Neural cell (in vitro differentiated cells): Measurements from ENCODE around the gene KCNJ6. TPM values are rescaled to one million over a fixed set of nuclear protein-coding genes. Genes with fewer than 3 reads are reported as not detected.

ENCODE experiments used
- H2AFZ ChIP-seq: fragments of 200-600, 300-800 bp; sonication (generic), shearing (Covaris generic); 2 replicates; pipeline ENCODE4 v1.6.0; 2014; ENCODE audit warnings: low read depth, mild to moderate bottlenecking, antibody characterized with exemption, low read length, moderate library complexity
- H3F3A ChIP-seq: fragments of 200-600 bp; shearing (Covaris generic); 2 replicates; pipeline ENCODE4 v1.6.1; 2016; ENCODE audit warnings: mild to moderate bottlenecking, moderate library complexity, mixed read lengths, antibody characterized with exemption, low read length; ENCODE audit not compliant: insufficient read depth, poor library complexity, severe bottlenecking
- H3K27ac ChIP-seq: fragments of 200-600, 300-800 bp; sonication (generic), shearing (Covaris generic); 2 replicates; pipeline ENCODE4 v1.5.1; 2014; ENCODE audit warnings: mild to moderate bottlenecking, low read length, moderate library complexity
- H3K27me3 ChIP-seq: fragments of 300-800, 200-600 bp; sonication (generic), shearing (Covaris generic); 2 replicates; pipeline ENCODE4 v1.6.0; 2014; ENCODE audit warnings: mild to moderate bottlenecking, low read depth, low read length, moderate library complexity; ENCODE audit not compliant: insufficient read depth
- H3K36me3 ChIP-seq: fragments of 300-800, 200-600 bp; sonication (generic), shearing (Covaris generic); 2 replicates; pipeline ENCODE4 v1.5.1; 2014; ENCODE audit warnings: mild to moderate bottlenecking, antibody characterized with exemption, low read length, moderate library complexity; ENCODE audit not compliant: insufficient read depth
- H3K4me2 ChIP-seq: fragments of 300-800, 200-600 bp; sonication (generic), shearing (Covaris generic); 2 replicates; pipeline ENCODE4 v1.6.0; 2014; ENCODE audit warnings: mild to moderate bottlenecking, low read length
- H3K4me3 ChIP-seq: fragments of 300-800, 200-600 bp; sonication (generic), shearing (Covaris generic); 2 replicates; pipeline ENCODE4 v1.5.1; 2014; ENCODE audit warnings: mild to moderate bottlenecking, low read length, moderate library complexity
- H3K79me2 ChIP-seq: fragments of 200-600 bp; shearing (Covaris generic); replicated peaks from 2 replicates; pipeline ENCODE4 v1.6.0; 2014; ENCODE audit warnings: mild to moderate bottlenecking, low read length, moderate library complexity; ENCODE audit not compliant: insufficient read depth
- H3K9ac ChIP-seq: fragments of 300-800, 200-600 bp; sonication (generic), shearing (Covaris generic); 2 replicates; pipeline ENCODE4 v1.6.1; 2016; ENCODE audit warnings: mild to moderate bottlenecking, low read length, mixed read lengths
- H3K9me2 ChIP-seq: fragments of 200-600 bp; shearing (Covaris generic); 2 replicates; pipeline ENCODE4 v1.6.1; 2016; ENCODE audit warnings: mild to moderate bottlenecking, low read length, mixed read lengths; ENCODE audit not compliant: insufficient read depth
- H3K9me3 ChIP-seq: fragments of 200-600, 300-800 bp; sonication (generic), shearing (Covaris generic); 2 replicates; pipeline ENCODE4 v1.6.1; 2016; ENCODE audit warnings: mild to moderate bottlenecking, mixed run types, low read length, moderate library complexity, mixed read lengths
- H4K20me1 ChIP-seq: fragments of 200-600 bp; shearing (Covaris generic); 2 replicates; pipeline ENCODE4 v1.6.1; 2016; ENCODE audit warnings: mild to moderate bottlenecking, mixed run types; ENCODE audit not compliant: insufficient read depth
- CTCF ChIP-seq: fragments of 450-650 bp; IDR thresholded peaks from 2 replicates; pipeline ENCODE4 v1.5.1; 2014; ENCODE audit warnings: antibody characterized with exemption, mild to moderate bottlenecking, moderate library complexity; ENCODE audit not compliant: poor library complexity, severe bottlenecking
- EP300 ChIP-seq: fragments of 450-650 bp; conservative IDR thresholded peaks from 2 replicates; pipeline ENCODE4 v1.6.1; 2014; ENCODE audit warnings: antibody characterized with exemption, mild to moderate bottlenecking, moderate library complexity; ENCODE audit not compliant: poor library complexity, severe bottlenecking
- EZH2 ChIP-seq: fragments of 200-600, 300-800 bp; shearing (Covaris generic), sonication (generic); IDR thresholded peaks from 2 replicates; pipeline ENCODE4 v1.6.1; 2014; ENCODE audit warnings: antibody characterized with exemption, low read length, borderline replicate concordance, mild to moderate bottlenecking; ENCODE audit not compliant: insufficient read depth, poor library complexity, severe bottlenecking
- MXI1 ChIP-seq: fragments of 450-650 bp; conservative IDR thresholded peaks from 2 replicates; pipeline ENCODE4 v1.6.1; 2014; ENCODE audit warnings: antibody characterized with exemption, mild to moderate bottlenecking; ENCODE audit not compliant: poor library complexity, severe bottlenecking
- POLR2AphosphoS5 ChIP-seq: IDR thresholded peaks from 2 replicates; pipeline ENCODE4 v1.6.1; 2012
- RAD21 ChIP-seq: fragments of 450-650 bp; conservative IDR thresholded peaks from 2 replicates; pipeline ENCODE4 v1.6.1; 2014; ENCODE audit warnings: antibody characterized with exemption, mild to moderate bottlenecking, moderate library complexity
- REST ChIP-seq: IDR thresholded peaks from 2 replicates; pipeline ENCODE4 v1.6.1; 2012; ENCODE audit warnings: borderline replicate concordance
- SMC3 ChIP-seq: fragments of 450-650 bp; conservative IDR thresholded peaks from 2 replicates; pipeline ENCODE4 v1.6.1; 2014; ENCODE audit warnings: antibody characterized with exemption, mild to moderate bottlenecking, moderate library complexity; ENCODE audit not compliant: poor library complexity
- TAF1 ChIP-seq: IDR thresholded peaks from 2 replicates; pipeline ENCODE4 v1.6.1; 2012; ENCODE audit warnings: low read depth
- polyA plus RNA-seq: library from polyadenylated mRNA; depleted of rRNA; stranded (reverse); fragments of >200 nt; gene quantifications from 2 replicates; pipeline ENCODE4 v1.2.3, GENCODE V29; 2014

KCNJ6 gene
- polyA plus RNA-seq, 1 donor from 2014 or later = 1.7 TPM

DNA sequence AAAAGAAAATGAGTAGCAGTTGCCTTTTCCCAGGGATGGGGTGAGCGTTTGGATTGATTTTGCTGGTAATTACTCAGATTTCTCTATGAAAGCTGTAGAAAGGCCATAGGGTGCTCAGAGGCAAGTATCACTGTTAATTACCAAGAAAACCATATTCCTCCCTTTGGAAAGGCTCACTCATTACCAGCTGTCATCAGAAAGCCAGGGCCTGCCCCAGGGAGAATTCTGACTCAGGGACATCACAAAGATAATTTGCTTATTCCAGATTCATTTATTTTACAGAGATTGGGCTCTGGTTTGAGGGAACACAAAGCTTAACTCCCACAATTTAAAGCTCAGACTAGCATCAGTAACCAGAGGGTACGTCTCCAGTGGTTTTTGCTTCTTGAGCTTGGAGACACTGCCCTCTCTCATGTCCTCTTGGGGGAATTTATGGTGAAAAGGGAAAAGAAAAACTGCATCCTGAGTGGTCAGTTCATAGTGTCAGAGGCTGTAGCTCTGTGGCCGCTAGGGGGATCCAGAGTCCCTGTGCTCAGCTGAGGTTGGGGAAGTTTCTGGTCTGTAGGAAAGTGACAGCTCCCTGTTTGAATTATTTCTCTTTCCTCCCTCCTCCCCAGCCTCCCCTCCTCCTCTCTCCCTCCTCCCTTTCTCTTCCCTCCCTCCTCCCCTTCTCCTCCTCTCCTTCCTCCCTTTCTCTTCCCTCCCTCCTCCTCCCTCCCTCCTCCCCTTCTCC is 204.3 kb downstream of the KCNJ6 start:
- no peak overlapping the region for H3K4me3 ChIP-seq
- no peaks in the 10 kb centered on the region for H3K36me3 ChIP-seq
- H3K27ac ChIP-seq = no peak overlapping the region
- TF ChIP-seq RAD21 (peak; percentile 79), SMC3 (peak; percentile 78), CTCF (peak; percentile 77), MXI1 (no peak)
- H4K20me1 ChIP-seq = no peaks in the 10 kb centered on the region
- H3F3A ChIP-seq = no peaks in the 10 kb centered on the region
- H2AFZ ChIP-seq = no peak overlapping the region
- H3K4me2 ChIP-seq = no peak overlapping the region
- no peaks in the 10 kb centered on the region for H3K27me3 ChIP-seq
- no peaks in the 10 kb centered on the region for H3K79me2 ChIP-seq
- no peaks in the 10 kb centered on the region for H3K9me2 ChIP-seq
- H3K9me3 ChIP-seq = no peaks in the 10 kb centered on the region
- no peak overlapping the region for H3K9ac ChIP-seq

- no peaks in the 10 kb centered on the region for H3K9me3 ChIP-seq
- no peak overlapping the region for H3K9ac ChIP-seq
- H2AFZ ChIP-seq = no peak overlapping the region
- no peaks in the 10 kb centered on the region for H3K27me3 ChIP-seq
- no peak overlapping the region for H3K4me3 ChIP-seq
- no peak overlapping the region for H3K27ac ChIP-seq
- H4K20me1 ChIP-seq = no peaks in the 10 kb centered on the region
- no peaks in the 10 kb centered on the region for H3F3A ChIP-seq
- no peaks in the 10 kb centered on the region for H3K36me3 ChIP-seq
- no peaks in the 10 kb centered on the region for H3K9me2 ChIP-seq
- no peaks in the 10 kb centered on the region for H3K79me2 ChIP-seq
- no peak overlapping the region for H3K4me2 ChIP-seq
- TF ChIP-seq RAD21 = no peak
- TF ChIP-seq EZH2 = no peak
- no peak for TF ChIP-seq POLR2AphosphoS5
- TF ChIP-seq REST = no peak
- no peak for TF ChIP-seq TAF1
- no peak for TF ChIP-seq EP300
- no peak for TF ChIP-seq CTCF
- TF ChIP-seq SMC3 = no peak
- no peak for TF ChIP-seq MXI1
Measured at GRCh38 chr21:37711286-37711829, 204.9 kb downstream of the KCNJ6 start.
